ENCODE data around the gene EEA1.

EEA1 gene

DNA sequence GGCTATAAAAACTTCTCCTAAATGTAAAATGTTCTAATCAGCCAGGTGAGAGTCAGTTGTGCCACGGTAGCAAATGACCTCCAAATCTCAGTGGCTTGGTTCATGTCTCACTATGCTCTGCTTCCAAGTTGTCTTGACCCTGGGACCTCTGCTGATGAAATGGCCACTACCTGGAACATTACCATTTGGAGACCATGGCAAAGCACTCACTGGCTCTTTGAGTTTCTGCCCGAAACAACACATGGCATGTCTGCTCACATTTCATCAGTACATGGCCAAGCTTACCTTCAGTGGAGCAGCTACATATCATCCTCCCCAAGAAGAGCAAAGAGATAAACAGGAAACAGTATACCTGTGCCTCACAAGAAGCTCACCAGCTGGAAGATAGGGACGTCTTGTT lies 186.1 kb downstream of the EEA1 start:
- no peak for DNase-seq

DNA sequence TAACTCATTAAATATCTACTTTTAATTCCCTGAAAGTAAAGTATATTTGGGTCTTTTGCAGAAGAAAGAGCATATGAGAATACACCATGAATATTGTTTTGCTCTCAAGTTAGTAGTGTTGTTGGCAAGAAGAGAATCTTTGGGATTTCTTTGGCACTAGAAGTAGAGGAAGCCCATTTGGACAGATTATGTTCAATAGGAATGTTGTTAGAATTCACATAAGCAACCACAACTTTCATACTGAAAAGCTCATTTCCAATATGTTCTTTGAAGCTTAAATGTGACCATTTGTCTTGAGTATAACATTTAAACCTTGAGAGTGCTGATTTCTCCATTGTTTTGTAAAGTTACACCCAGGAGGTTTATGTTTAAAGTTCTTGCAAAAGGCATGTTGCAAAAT lies 188.7 kb downstream of the EEA1 start:
- DNase-seq: no peak

DNA sequence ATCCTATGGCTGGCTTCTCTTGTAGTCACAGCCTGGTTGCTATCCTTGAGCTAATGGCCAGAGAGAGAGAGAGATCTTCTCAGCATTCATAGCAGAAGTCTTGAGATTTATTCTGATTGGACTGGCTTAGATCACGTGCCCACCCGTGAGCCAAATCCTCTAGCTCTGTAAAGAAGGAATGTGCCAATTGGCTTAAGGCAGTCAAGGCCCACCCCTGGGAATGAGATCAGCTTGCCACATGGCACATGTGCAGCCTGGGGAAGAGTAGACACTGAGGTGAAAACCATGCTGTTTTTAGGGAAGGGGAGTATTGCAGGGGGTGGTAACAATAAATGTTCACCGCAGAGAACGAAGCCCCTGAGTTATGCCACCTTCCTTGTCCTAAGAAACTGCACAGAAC lies 190.0 kb downstream of the EEA1 start:
- peak; percentile 16 for DNase-seq

DNA sequence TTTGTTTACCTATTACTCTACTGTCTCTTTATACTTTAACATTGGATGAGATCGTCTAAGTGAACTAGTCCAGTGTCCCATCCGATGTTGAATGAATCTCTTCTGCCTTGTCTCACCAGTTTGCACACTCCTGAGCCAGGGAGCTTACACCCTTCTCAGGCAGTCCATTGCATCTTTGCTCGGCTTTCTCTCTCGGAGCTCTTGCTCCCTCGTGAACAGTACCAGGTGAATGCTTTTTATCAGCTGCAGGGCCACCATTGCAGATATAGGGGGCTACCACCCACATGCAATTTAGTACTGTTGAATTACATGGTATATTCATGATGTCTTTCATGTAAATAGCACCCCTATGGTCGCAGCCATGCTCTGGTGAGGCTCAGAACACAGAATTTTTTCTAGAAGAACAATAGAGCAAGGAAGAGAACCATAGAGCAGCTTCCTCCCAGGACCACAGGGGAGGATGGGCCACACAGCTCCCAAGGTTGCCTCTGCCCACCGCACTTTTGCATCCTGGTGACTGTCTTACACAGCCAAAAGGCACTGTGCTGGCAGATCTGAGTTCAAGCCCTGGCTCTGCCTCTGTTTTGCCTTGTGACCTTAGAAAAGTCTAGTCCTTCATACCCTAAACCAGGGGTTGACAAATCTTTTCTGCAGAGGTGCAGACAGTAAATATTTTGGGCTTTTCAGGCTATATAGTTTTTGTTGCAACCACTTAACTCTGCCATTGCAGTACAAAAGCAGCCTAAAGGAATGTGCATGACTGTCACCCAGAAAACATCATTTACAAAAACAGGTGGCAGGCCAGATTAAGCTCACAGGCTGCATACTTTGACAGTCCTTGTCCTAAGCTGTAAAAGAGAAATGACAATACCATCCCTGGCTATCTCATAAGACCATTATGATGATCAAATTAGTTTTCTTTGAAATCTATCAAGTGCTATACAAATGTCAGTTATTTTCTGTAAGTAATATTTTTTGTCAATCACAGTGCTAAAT lies 190.9 kb downstream of the EEA1 start:
- no peak for DNase-seq

DNA sequence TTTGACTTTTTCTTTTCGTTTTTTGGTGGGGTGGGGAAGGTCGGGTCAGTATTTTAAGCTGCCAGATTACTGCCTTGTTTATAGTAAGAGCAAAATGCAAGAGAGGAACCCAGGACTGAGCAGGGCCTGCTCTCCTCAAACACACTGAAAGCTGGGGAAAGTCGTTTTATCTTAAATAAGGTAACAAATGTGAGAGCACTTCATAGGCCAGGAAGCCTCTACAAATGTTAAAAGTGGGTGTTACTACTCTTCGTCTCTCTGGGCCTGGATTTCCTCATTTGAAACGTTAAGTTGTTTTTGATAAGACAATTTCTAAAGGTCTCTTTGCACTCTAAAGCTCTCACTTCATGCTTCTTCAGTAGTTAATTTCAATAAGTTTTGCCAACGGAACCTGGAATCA lies 192.5 kb downstream of the EEA1 start:
- DNase-seq: no peak

DNA sequence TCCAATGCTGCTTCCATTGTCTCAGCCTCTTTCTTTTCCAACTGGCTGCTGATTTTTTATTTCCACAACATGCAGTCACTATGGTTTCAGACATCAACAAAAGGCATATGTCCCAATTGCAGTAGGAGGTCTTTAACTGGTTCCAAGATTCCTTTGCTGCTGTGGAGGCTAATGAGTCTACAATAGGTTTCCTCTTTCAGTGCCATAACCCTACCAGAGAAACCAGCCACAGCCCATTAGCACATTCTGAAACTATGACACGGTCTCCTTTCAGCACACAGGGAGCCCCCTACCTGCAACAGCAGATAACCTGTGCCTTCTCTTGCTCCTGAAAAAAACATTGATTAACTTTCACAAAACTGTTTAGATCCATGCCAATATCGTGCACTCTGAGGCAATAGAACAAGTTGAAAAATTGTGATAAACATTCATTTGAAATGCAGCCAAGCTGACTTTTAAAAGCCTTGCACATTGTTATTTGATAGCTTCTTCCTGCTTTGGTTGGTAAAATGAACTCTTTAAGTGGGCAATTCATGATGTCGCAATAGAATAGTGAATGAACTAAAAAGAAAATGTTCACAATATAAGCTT lies 193.9 kb downstream of the EEA1 start:
- peak; percentile 85 for DNase-seq

DNA sequence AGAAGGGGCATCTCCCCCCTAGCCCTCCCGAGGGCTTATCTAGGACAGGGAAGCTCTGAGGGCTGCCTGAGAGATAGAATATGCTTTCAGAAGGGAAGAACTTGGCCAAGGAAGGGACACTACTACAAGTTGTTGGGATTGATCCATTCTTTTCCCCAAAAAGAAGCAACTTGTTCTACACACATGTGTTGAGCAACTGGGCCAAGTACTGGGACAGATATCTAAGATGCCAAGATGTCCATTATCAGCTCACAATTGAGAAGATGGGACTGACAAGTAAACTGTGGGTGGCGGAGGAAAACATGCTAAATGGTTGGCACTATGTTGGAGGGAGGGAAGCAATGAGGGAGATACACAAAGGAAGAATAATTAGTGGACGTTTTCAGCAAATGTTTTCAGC lies 195.4 kb downstream of the EEA1 start:
- no peak for DNase-seq

DNA sequence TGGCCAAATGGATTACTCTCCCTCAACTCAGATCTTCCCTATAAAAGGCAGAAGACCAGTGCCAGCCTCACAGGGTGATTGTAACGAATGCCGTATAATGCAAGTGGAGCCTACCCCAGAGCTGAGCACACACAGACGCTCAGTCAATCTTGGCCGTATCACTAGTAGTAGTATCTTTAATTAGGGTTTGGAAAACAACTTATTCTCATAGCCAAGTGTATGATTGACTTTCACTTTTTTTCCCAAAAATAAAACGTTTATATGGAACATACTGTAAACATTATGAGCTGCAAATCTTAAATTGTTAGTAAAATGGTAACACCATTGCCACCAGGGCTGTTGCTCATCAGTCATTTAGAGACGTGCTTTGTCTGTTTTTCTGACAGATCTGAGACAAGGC lies 195.9 kb downstream of the EEA1 start:
- DNase-seq: no peak

DNA sequence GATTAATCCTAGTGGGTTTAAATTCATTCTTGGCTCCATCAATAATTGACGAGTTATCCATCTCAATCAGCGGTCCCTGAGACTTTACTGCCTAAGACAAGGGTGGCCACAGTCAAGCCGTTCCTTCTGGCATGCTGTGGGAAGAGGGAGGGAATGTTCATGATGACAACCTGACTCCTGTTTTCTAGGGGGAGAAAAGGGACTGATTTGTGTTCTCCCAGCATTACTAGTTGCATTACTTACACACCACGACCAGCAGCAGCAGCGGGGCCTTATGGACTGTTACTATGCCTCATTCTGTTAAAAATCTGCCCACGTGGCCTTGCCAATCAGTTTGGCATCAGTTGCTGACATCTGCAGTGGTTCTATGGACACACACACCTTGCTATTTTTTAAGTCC lies 196.4 kb downstream of the EEA1 start:
- no peak for DNase-seq

DNA sequence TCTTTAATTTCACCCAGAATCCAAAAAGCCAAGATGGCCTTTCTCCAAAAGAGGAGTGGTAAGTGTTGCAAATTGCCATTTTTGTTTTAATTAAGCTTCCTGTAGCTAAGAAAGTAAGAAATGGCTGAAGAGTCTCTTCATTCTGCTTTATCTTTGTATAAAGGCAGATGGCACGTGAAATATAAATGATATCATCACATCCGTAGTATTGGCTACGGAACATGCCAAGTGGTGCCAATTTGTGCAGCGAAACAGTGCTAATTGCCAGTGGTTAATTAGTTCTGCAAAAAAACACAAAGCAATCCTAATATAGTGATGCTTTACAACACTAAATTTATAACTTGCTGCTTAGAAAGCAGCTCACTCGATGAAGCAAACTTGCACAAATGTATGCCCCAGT lies 196.9 kb downstream of the EEA1 start:
- DNase-seq: no peak

DNA sequence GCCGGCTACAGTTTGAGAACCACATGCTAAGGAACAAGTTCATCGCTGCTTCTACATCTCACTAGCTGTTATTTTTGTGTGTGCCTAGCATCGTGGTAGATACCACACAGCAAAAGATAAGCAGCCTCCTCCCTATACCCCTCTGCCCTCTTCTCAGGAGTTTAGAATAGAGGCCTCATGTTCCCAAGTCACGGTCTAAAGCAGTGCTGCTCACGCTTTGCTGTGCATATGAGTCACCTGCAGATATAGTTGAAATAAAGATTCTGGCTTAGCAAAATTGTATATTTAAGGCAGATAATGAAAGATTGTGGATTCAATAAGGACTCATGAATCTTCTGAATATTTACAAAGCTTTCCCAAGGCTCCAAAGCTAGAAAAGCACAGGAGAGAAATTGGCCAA lies 198.3 kb downstream of the EEA1 start:
- DNase-seq: no peak

DNA sequence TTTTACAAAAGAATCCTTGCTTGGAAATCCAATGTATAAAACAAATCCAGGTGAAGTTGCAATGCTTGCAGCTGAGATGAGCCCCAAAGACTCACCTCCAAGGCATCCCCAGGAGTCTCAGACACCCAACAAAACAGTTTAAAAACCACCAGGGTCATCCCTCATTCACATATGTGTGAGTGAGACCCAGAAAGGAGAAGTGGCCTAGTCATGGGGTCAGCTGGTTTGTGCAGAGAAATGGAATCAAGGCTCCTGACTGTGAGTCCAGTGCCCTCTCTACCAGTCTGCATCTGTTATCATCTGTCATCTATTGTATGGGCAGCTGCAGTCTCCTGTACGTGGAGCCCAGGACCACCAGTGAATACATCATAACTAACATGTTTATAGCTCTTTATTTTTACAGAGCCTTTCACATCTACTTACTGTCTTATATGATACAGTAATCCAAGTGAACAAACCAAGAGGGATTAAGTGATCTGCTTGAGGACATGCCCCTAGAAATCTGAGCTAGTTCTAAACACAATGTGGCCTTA lies 199.3 kb downstream of the EEA1 start:
- no peak for DNase-seq

DNA sequence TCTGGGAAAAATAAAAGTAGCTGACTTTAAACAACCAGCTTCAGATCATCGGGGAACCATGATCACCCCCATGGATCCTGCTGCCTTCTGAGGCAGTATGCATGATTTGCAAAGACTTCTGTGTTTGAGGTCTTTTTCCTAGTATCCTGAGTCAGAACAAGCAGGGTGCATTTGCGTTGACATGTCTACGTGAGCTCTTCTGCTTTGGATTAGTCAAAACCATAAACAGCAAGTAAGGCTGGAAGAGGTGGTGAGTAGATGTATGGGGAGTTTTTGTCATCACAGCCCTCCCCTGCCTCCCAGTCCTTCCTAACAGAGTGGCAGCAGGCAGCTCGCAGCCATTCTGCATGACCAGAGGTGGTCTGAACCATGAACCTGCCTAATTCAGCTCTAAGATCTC lies 202.2 kb downstream of the EEA1 start:
- no peak for DNase-seq

DNA sequence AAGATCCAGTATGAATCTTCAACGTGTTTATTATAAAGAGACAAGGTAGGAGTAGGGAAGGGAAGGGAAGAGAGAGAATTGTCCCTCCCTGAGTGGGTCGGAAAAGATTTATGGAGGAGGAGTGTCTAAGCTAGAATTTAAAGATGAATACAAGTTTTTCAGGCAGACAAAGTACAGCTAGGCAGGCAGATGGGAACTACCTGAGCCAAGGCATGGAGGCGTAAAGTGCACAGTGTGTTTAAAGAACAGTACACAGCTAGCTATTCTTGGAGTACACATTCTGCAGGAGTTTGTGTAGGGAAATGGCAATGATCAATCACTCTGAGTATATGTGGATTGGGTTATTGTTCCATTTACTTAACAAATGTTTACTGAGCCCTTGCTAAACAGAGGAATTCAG lies 206.2 kb downstream of the EEA1 start:
- DNase-seq: no peak

DNA sequence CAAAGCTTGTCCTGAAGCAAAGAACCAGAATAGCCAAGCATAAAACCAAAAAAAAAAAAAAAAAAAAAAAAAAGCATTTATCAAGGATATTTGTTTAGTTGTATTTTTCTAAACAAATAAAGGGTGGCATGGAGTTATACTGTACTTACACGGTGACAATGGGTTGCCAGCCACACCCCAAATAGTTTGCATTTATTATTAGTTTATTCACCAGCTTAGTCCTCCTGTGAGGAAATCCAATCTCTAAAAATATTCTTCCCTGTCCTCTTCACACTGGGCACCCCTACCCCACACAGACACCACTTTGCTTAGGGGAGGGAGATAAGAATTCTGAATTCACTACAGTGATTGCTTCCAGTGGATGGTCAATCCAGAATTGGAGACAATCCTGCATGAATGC lies 207.4 kb downstream of the EEA1 start:
- no peak for DNase-seq

DNA sequence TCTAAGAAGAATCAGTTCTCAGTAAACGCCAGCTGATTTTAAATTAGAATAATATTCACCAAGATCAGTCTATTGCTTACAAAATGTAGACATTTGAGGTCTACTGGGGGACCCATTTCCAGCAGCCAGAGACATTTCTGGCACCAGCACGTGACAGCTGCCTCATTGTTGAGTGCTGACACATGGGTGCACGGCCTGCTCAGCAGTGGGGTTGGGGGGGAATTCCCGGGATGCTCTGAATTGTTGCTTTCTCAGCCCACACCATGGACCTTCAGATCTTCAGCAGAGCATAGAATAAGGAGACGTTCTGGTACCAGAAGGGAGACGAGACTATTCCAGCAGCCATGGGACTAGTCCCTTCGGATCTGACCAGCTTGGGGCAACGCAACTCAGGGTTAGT lies 208.0 kb downstream of the EEA1 start:
- no peak for DNase-seq

Data from NCI-H2171 treated with DMSO at 0.1 percent for 48 hours (cell line).